HUDEP-2 (cell line): Measurements from ENCODE around the gene ATAD1.
"Not testable (repeated sequence)": the region's sequence is repeated elsewhere in the genome, so short reads cannot be mapped to it uniquely, and the experiment has no call there.

ENCODE experiments used
- DNase-seq, 76 experiments: peaks; one replicate each; lab custom pipeline; 2025; ENCODE audit not compliant: unreplicated experiment in 76 of 76; lab: John Stamatoyannopoulos, UW

Gene ATAD1

GRCh38 chr10:87846711-87847110 lies 28.7 kb upstream of the ATAD1 start:
- not testable (repeated sequence) for DNase-seq

GRCh38 chr10:87846023-87846422 lies 28.0 kb upstream of the ATAD1 start:
- no peak for DNase-seq

- no peak for DNase-seq
These were observed 27.6 kb upstream of the ATAD1 start for GRCh38 chr10:87845624-87845998.

- no peak for DNase-seq
These were observed 27.0 kb upstream of the ATAD1 start for GRCh38 chr10:87844837-87845623.

- no peak for DNase-seq
These were observed 25.7 kb upstream of the ATAD1 start for GRCh38 chr10:87843714-87844113.

- peak in 2 of 76 experiments; percentile 10 to 21 for DNase-seq
These were observed 24.9 kb upstream of the ATAD1 start for GRCh38 chr10:87842776-87843497.

GRCh38 chr10:87842220-87842641 lies 24.2 kb upstream of the ATAD1 start:
- DNase-seq, result no peak

- no peak for DNase-seq
These were observed 23.2 kb upstream of the ATAD1 start for GRCh38 chr10:87841186-87841585.

- DNase-seq, result no peak
These were observed 20.6 kb upstream of the ATAD1 start for GRCh38 chr10:87838650-87839049.

- DNase-seq, result no peak
These were observed 19.4 kb upstream of the ATAD1 start for GRCh38 chr10:87837445-87837844.

GRCh38 chr10:87836098-87836497 lies 18.1 kb upstream of the ATAD1 start:
- no peak for DNase-seq

- no peak for DNase-seq
These were observed 12.1 kb upstream of the ATAD1 start for GRCh38 chr10:87829986-87830729.

- DNase-seq, result not testable (repeated sequence)
These were observed 11.0 kb upstream of the ATAD1 start for GRCh38 chr10:87829051-87829450.

- no peak for DNase-seq
These were observed 9.7 kb upstream of the ATAD1 start for GRCh38 chr10:87827681-87828080.

GRCh38 chr10:87826653-87827052 lies 8.6 kb upstream of the ATAD1 start:
- no peak for DNase-seq

- DNase-seq, result no peak
These were observed 1.2 kb upstream of the ATAD1 start for GRCh38 chr10:87819289-87819585.

GRCh38 chr10:87818505-87819288 lies 671 bp upstream of the ATAD1 start:
- peak in 8 of 76 experiments; percentile 9 to 35 (median 28) for DNase-seq

GRCh38 chr10:87816898-87817608 lies 973 bp downstream of the ATAD1 start:
- peak in 4 of 76 experiments; percentile 4 to 51 (median 24) for DNase-seq

GRCh38 chr10:87816163-87816897 lies 1.7 kb downstream of the ATAD1 start:
- peak in 3 of 76 experiments; percentile 3 to 33 (median 11) for DNase-seq
